OCI-M2 (cell line): ENCODE data around the gene CD164L2.
"Not testable (repeated sequence)": the region's sequence is repeated elsewhere in the genome, so short reads cannot be mapped to it uniquely, and the experiment has no call there.

ENCODE experiments used
- DNase-seq: peaks from one replicate; lab custom pipeline; 2025; ENCODE audit not compliant: unreplicated experiment; lab: John Stamatoyannopoulos, UW

Gene CD164L2

GRCh38 chr1:27405598-27406361 is 22.6 kb upstream of the CD164L2 start:
- DNase-seq = not testable (repeated sequence)

- DNase-seq = no peak
Observed at GRCh38 chr1:27405074-27405473, 21.9 kb upstream of the CD164L2 start.

- no peak for DNase-seq
Observed at GRCh38 chr1:27403931-27404330, 20.8 kb upstream of the CD164L2 start.

GRCh38 chr1:27403065-27403726 is 20.1 kb upstream of the CD164L2 start:
- DNase-seq = no peak

GRCh38 chr1:27402349-27402754 is 19.2 kb upstream of the CD164L2 start:
- no peak for DNase-seq

GRCh38 chr1:27400963-27401341 is 17.8 kb upstream of the CD164L2 start:
- no peak for DNase-seq

GRCh38 chr1:27400082-27400962 is 17.2 kb upstream of the CD164L2 start:
- DNase-seq = no peak

- DNase-seq = no peak
Observed at GRCh38 chr1:27399251-27400025, 16.3 kb upstream of the CD164L2 start.

- no peak for DNase-seq
Observed at GRCh38 chr1:27398405-27399149, 15.4 kb upstream of the CD164L2 start.

GRCh38 chr1:27397749-27398148 is 14.6 kb upstream of the CD164L2 start:
- DNase-seq = no peak

GRCh38 chr1:27397110-27397509 is 14.0 kb upstream of the CD164L2 start:
- no peak for DNase-seq

GRCh38 chr1:27395441-27396195 is 12.5 kb upstream of the CD164L2 start:
- DNase-seq = peak; percentile 17

- DNase-seq = no peak
Observed at GRCh38 chr1:27394925-27395324, 11.8 kb upstream of the CD164L2 start.

GRCh38 chr1:27394282-27394658 is 11.1 kb upstream of the CD164L2 start:
- no peak for DNase-seq

- no peak for DNase-seq
Observed at GRCh38 chr1:27393641-27394281, 10.6 kb upstream of the CD164L2 start.

GRCh38 chr1:27392778-27393635 is 9.9 kb upstream of the CD164L2 start:
- no peak for DNase-seq

GRCh38 chr1:27392096-27392777 is 9.1 kb upstream of the CD164L2 start, which contains the start of gene GPR3:
TSS of gene GPR3 (plus strand) at chr1:27392622. CDS start at chr1:27393799, 1,177 bp downstream.
- DNase-seq = no peak
